ENCODE measurements around the gene ARMS2. TPM values are rescaled to one million over a fixed set of nuclear protein-coding genes. Genes with fewer than 3 reads are reported as not detected.

Gene ARMS2
- polyA plus RNA-seq, 1 donor from 2014 or later = not detected

GRCh38 chr10:122466951-122467381 lies 12.5 kb downstream of the ARMS2 start:
- TF ChIP-seq CTCF (IDR thresholded peaks at IDR 0.05; ENCODE audit: poor library complexity, severe bottlenecking) = no peak
- TF ChIP-seq POLR2AphosphoS5 (IDR thresholded peaks at IDR 0.05) = no peak
- no peak for TF ChIP-seq MXI1 (conservative IDR thresholded peaks at IDR 0.05; ENCODE audit: poor library complexity, severe bottlenecking)
- TF ChIP-seq SMC3 (conservative IDR thresholded peaks at IDR 0.05; ENCODE audit: poor library complexity) = no peak
- TF ChIP-seq EZH2 (IDR thresholded peaks at IDR 0.05; ENCODE audit: borderline replicate concordance, insufficient read depth, low read length, poor library complexity, severe bottlenecking) = no peak
- no peak for TF ChIP-seq RAD21 (conservative IDR thresholded peaks at IDR 0.05)
- TF ChIP-seq REST (IDR thresholded peaks at IDR 0.05; ENCODE audit: borderline replicate concordance) = no peak
- no peak for TF ChIP-seq EP300 (conservative IDR thresholded peaks at IDR 0.05; ENCODE audit: poor library complexity, severe bottlenecking)
- TF ChIP-seq TAF1 (IDR thresholded peaks at IDR 0.05; ENCODE audit: low read depth) = no peak
- H3K4me2 ChIP-seq (ENCODE audit: low read length) = no peak overlapping the region
- peaks cover 22% of the 10 kb centered on the region for H3K27me3 ChIP-seq (ENCODE audit: insufficient read depth, low read depth, low read length)
- no peaks in the 10 kb centered on the region for H3F3A ChIP-seq (ENCODE audit: insufficient read depth, low read length, poor library complexity, severe bottlenecking)
- no peaks in the 10 kb centered on the region for H3K79me2 ChIP-seq (replicated peaks; ENCODE audit: insufficient read depth, low read length)
- no peak overlapping the region for H3K9ac ChIP-seq (ENCODE audit: low read length)
- H3K36me3 ChIP-seq (ENCODE audit: insufficient read depth, low read length) = no peaks in the 10 kb centered on the region
- H3K27ac ChIP-seq (ENCODE audit: low read length) = no peak overlapping the region
- H3K9me2 ChIP-seq (ENCODE audit: insufficient read depth, low read length) = no peaks in the 10 kb centered on the region
- H2AFZ ChIP-seq (ENCODE audit: low read depth, low read length) = no peak overlapping the region
- H3K9me3 ChIP-seq (ENCODE audit: low read length) = no peaks in the 10 kb centered on the region
- no peak overlapping the region for H3K4me3 ChIP-seq (ENCODE audit: low read length)
- no peaks in the 10 kb centered on the region for H4K20me1 ChIP-seq (ENCODE audit: insufficient read depth)

GRCh38 chr10:122467701-122468100 lies 13.2 kb downstream of the ARMS2 start:
- no peaks in the 10 kb centered on the region for H3K36me3 ChIP-seq (ENCODE audit: insufficient read depth, low read length)
- H3K27me3 ChIP-seq (ENCODE audit: insufficient read depth, low read depth, low read length) = peaks cover 15% of the 10 kb centered on the region
- H3K79me2 ChIP-seq (replicated peaks; ENCODE audit: insufficient read depth, low read length) = no peaks in the 10 kb centered on the region
- no peak overlapping the region for H3K9ac ChIP-seq (ENCODE audit: low read length)
- H2AFZ ChIP-seq (ENCODE audit: low read depth, low read length) = no peak overlapping the region
- no peaks in the 10 kb centered on the region for H3K9me2 ChIP-seq (ENCODE audit: insufficient read depth, low read length)
- no peak overlapping the region for H3K27ac ChIP-seq (ENCODE audit: low read length)
- H3K4me3 ChIP-seq (ENCODE audit: low read length) = no peak overlapping the region
- no peaks in the 10 kb centered on the region for H3K9me3 ChIP-seq (ENCODE audit: low read length)
- TF ChIP-seq RAD21 (conservative IDR thresholded peaks at IDR 0.05) (no peak), MXI1 (conservative IDR thresholded peaks at IDR 0.05; ENCODE audit: poor library complexity, severe bottlenecking) (no peak), SMC3 (conservative IDR thresholded peaks at IDR 0.05; ENCODE audit: poor library complexity) (no peak), CTCF (IDR thresholded peaks at IDR 0.05; ENCODE audit: poor library complexity, severe bottlenecking) (no peak), TAF1 (IDR thresholded peaks at IDR 0.05; ENCODE audit: low read depth) (no peak), POLR2AphosphoS5 (IDR thresholded peaks at IDR 0.05) (no peak), EP300 (conservative IDR thresholded peaks at IDR 0.05; ENCODE audit: poor library complexity, severe bottlenecking) (no peak), EZH2 (IDR thresholded peaks at IDR 0.05; ENCODE audit: borderline replicate concordance, insufficient read depth, low read length, poor library complexity, severe bottlenecking) (no peak)
- H3F3A ChIP-seq (ENCODE audit: insufficient read depth, low read length, poor library complexity, severe bottlenecking) = no peaks in the 10 kb centered on the region
- H4K20me1 ChIP-seq (ENCODE audit: insufficient read depth) = no peaks in the 10 kb centered on the region
- H3K4me2 ChIP-seq (ENCODE audit: low read length) = no peak overlapping the region

Data from neural cell (in vitro differentiated cells).